ENCODE measurements around the gene ZNF385D. TPM values are rescaled to one million over a fixed set of nuclear protein-coding genes. Genes with fewer than 3 reads are reported as not detected.
A peak's percentile ranks its signal among the peaks of the same experiment; 100 is the strongest.

ZNF385D gene
- total RNA-seq, 1 donor from 2014 or later: 2.9 TPM

DNA sequence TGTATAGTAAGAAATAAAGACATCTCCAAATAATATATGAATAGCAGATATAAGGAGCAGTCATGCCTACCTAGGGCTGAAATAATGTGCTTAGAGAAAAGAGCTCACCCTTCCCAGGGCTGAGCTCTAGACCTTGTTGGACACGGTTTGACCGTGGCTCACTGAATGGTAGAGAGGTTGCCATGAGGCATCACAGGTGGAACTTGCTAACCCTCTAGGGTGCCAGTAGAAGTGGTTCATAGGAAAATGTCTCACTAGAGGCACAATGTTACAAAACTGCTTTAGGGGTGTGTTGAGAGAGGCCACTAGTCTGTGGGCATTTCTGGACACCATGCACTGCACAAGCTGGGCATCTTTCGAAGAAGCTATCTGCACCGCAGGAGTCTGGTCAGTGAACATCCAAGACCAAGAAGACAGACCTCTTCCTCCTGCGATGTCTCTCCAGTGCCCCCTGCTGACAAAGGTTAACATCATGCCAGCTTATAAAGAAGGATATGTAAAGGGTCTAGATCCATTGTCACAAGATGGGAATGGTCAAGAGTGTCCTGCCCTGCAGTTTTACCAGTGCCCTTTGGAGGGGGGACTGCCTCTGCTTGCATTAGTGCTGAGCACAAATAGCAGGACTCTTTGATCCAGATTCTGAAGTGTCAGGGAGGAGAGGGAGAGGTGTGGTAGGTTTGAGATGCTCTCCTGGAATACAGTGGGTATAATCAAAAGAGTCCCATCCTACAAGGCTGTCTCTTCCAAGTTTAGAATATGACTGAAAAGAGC, 266.8 kb downstream of the ZNF385D start:
- Histone ChIP-seq H3K9me3 (no peaks in the 10 kb centered on the region), H3K27ac (no peak overlapping the region), H3K4me1 (no peaks in the 10 kb centered on the region), H3K36me3 (no peaks in the 10 kb centered on the region), H3K27me3 (ENCODE audit: low read depth) (no peaks in the 10 kb centered on the region), H3K4me3 (no peak overlapping the region)
- no peak for DNase-seq
- intact Hi-C loops (cut with DNase I): no loop called here
- peak; percentile 76 to 81 for ATAC-seq
- TF ChIP-seq CTCF (IDR thresholded peaks at IDR 0.05): peak; percentile 58

DNA sequence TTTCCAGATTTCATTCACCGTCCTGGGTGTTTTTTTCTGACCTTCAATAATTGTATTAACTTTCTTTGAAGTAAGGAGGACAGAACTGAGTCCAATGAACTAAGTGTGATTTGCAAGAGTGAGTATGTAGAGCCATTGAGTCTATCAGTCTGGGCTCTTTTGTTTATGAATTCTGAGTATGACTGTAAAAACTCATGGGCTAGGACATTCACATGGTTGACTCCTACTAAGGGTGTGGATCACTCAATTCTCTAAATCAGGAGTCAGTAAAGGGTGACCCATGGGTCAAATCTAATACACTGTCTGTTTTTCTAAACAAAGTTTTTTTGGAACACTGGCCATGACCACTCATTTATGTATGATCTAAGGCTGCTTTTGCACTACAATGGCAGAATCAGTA, 269.0 kb downstream of the ZNF385D start:
- no peak for TF ChIP-seq CTCF (IDR thresholded peaks at IDR 0.05)
- DNase-seq (no peak), ATAC-seq (no peak)
- no peaks in the 10 kb centered on the region for H3K4me1 ChIP-seq
- intact Hi-C loops (cut with DNase I): no loop called here
- no peaks in the 10 kb centered on the region for H3K27me3 ChIP-seq (ENCODE audit: low read depth)
- H3K9me3 ChIP-seq: no peaks in the 10 kb centered on the region
- no peak overlapping the region for H3K27ac ChIP-seq
- no peaks in the 10 kb centered on the region for H3K36me3 ChIP-seq
- no peak overlapping the region for H3K4me3 ChIP-seq

DNA sequence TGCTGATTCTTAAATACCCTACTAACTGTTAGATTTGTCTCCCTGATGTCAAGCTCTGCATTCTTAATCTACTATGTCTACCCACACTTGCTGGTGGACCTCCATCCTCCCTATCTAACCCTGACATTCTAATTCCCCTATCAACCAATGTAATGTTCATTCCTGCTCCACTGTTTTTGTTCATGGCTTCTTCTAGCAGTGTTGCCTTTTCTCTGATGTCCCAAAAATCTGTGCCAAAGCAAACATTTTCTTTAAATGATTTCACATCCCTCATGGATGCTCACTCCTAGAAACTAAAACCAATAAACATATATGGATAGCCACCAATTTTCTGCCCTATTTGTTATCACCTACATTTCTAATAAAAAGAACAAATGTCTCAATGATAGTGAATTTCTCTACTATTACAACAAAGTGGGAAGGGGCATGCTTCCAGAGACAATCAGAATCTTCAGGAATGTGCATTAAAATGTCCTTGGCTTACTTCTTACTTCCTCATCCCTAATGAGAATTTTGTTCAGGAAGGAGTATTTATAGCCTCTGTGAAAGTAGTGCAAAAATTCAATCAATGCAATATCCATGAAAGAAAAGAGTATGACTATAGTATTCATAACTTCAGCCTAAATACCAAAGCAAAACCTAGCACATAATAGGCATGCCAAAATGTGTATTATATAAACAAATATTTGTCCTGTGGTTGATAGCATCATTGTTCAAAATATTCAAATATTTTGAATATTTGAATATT, 273.3 kb downstream of the ZNF385D start:
- Histone ChIP-seq H3K4me3 (no peak overlapping the region), H3K27me3 (ENCODE audit: low read depth) (no peaks in the 10 kb centered on the region), H3K36me3 (no peaks in the 10 kb centered on the region), H3K4me1 (no peaks in the 10 kb centered on the region), H3K27ac (no peak overlapping the region), H3K9me3 (no peaks in the 10 kb centered on the region)
- ATAC-seq: no peak
- intact Hi-C loops (cut with DNase I): no loop called here
- no peak for TF ChIP-seq CTCF (IDR thresholded peaks at IDR 0.05)
- no peak for DNase-seq

GRCh38 chr3:21466476-21466875, 284.5 kb downstream of the ZNF385D start:
- intact Hi-C loops (cut with DNase I): no loop called here
- H3K27me3 ChIP-seq (ENCODE audit: low read depth): no peaks in the 10 kb centered on the region
- H3K4me3 ChIP-seq: no peak overlapping the region
- no peaks in the 10 kb centered on the region for H3K4me1 ChIP-seq
- no peaks in the 10 kb centered on the region for H3K36me3 ChIP-seq
- no peak overlapping the region for H3K27ac ChIP-seq
- no peak for DNase-seq
- H3K9me3 ChIP-seq: no peaks in the 10 kb centered on the region
- no peak for TF ChIP-seq CTCF (IDR thresholded peaks at IDR 0.05)
- ATAC-seq: no peak

DNA sequence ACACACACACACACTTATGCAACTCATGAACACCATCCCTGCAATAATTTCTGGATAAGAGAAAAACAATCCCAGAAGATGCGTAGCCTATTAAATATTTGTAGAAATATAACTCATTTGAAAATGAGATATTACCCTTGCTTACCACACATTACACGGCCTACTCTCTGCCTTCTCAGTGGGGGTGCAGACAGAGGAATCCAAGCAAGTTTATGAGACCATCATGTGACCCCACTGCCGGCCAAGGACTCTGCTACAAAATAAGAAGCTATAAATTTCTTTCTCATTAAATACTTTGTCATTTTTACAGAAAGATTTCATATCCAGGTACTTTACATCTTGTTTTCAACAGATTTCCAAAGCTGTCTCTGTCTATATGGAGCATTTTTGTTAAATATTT, 286.3 kb downstream of the ZNF385D start:
- Histone ChIP-seq H3K4me3 (no peak overlapping the region), H3K27me3 (ENCODE audit: low read depth) (no peaks in the 10 kb centered on the region), H3K4me1 (no peaks in the 10 kb centered on the region), H3K36me3 (no peaks in the 10 kb centered on the region), H3K9me3 (no peaks in the 10 kb centered on the region), H3K27ac (no peak overlapping the region)
- intact Hi-C loops (cut with DNase I): no loop called here
- no peak for TF ChIP-seq CTCF (IDR thresholded peaks at IDR 0.05)
- no peak for ATAC-seq
- no peak for DNase-seq
